Gastrocnemius medialis (tissue), 4 donors: ENCODE measurements around the gene MAP7D2. TPM values are rescaled to one million over a fixed set of nuclear protein-coding genes. Genes with fewer than 3 reads are reported as not detected.

ENCODE experiments used
- ATAC-seq, 2 donors: fragments of 150-250 bp; one replicate each; pipeline ENCODE4 v1.9.1; 2016
- DNase-seq, 2 donors: peaks; one replicate each; pipeline ENCODE4 v3.0.0-alpha.2; 2019
- H3K27ac ChIP-seq, 4 donors: fragments of 200-600 bp; sonication (generic); 1 replicate in 1 of 4; 2 replicates in 3 of 4; pipeline ENCODE4 v1.5.1; 2016 to 2018; ENCODE audit warnings: mild to moderate bottlenecking in 2 of 4, moderate library complexity in 1 of 4
- H3K27me3 ChIP-seq, 3 donors: fragments of 200-600 bp; sonication (generic) in 2 of 3; 1 replicate in 1 of 3; 2 replicates in 2 of 3; pipeline versions ENCODE4 v1.5.1 to v1.6.0; 2016 to 2019; ENCODE audit warnings: mild to moderate bottlenecking in 1 of 3, moderate library complexity in 1 of 3
- H3K36me3 ChIP-seq, 2 donors: fragments of 200-600 bp; sonication (generic) in 1 of 2; one replicate each; pipeline ENCODE4 v1.5.1; 2017 to 2018
- H3K4me1 ChIP-seq, 2 donors: fragments of 200-600 bp; sonication (generic) in 1 of 2; one replicate each; pipeline ENCODE4 v1.5.1; 2016 to 2017; ENCODE audit warnings: mild to moderate bottlenecking in 2 of 2
- H3K4me3 ChIP-seq, 4 donors: fragments of 200-600 bp; sonication (generic) in 3 of 4; 1 replicate in 1 of 4; 2 replicates in 3 of 4; pipeline ENCODE4 v1.5.1; 2016 to 2019; ENCODE audit warnings: mild to moderate bottlenecking in 2 of 4
- H3K9me3 ChIP-seq, 3 donors: fragments of 200-600 bp; sonication (generic) in 2 of 3; 1 replicate in 1 of 3; 2 replicates in 2 of 3; pipeline ENCODE4 v1.5.1; 2016 to 2019
- CTCF ChIP-seq, 5 experiments: fragments of 450-650 bp in 3 of 5; fragments of 200-600 bp in 2 of 5; sonication (generic) in 2 of 5; IDR thresholded peaks in 4 of 5; conservative IDR thresholded peaks in 1 of 5; 1 replicate in 4 of 5; 2 replicates in 1 of 5; pipeline ENCODE4 v1.5.1; 2016 to 2019; ENCODE audit warnings: antibody characterized with exemption in 5 of 5, mild to moderate bottlenecking in 3 of 5, moderate library complexity in 3 of 5
- POLR2A ChIP-seq, 2 donors: fragments of 450-650 bp; IDR thresholded peaks; one replicate each; pipeline ENCODE4 v1.6.1; 2017; ENCODE audit warnings: antibody characterized with exemption in 2 of 2, mild to moderate bottlenecking in 2 of 2, moderate library complexity in 2 of 2
- in situ Hi-C, 4 donors: fragments of 200-750 bp; cut with MboI; loops; one replicate each; pipeline versions ENCODE4 v1.15.0 to v1.8.0; 2017; ENCODE audit warnings: low sequenced_read_pairs in 4 of 4
- intact Hi-C: fragments of 100-400 bp; cut with DNase I; formaldehyde crosslinking; loops from one replicate; pipeline ENCODE4 v1.15.1; 2023; ENCODE audit warnings: low total_unique reads
- total RNA-seq, 4 donors: library from RNA; depleted of rRNA; stranded (reverse); fragments of >200 nt; gene quantifications; one replicate each; pipeline versions ENCODE4 v1.1.0 to v1.2.3, GENCODE V29; 2016

MAP7D2 gene
- total RNA-seq, 4 donors from 2014 or later: 0.13 to 0.51 (median 0.47) TPM; not detected in 1

- in situ Hi-C loops (no loop called here), intact Hi-C loops (no loop called here)
- H3K4me1 ChIP-seq: no peaks in the 10 kb centered on the region
- DNase-seq (no peak), ATAC-seq (no peak)
- no peaks in the 10 kb centered on the region for H3K36me3 ChIP-seq
- no peak overlapping the region for H3K4me3 ChIP-seq
- TF ChIP-seq POLR2A (IDR thresholded peaks at IDR 0.05) (no peak), CTCF (IDR thresholded peaks at IDR 0.05 in 4 of 5, conservative IDR thresholded peaks at IDR 0.05 in 1 of 5) (no peak)
- H3K9me3 ChIP-seq: no peaks in the 10 kb centered on the region
- no peaks in the 10 kb centered on the region for H3K27me3 ChIP-seq
- no peak overlapping the region for H3K27ac ChIP-seq
Observed at GRCh38 chrX:20028588-20028987, 88.1 kb downstream of the MAP7D2 start.

- intact Hi-C loops: no loop called here
- no peaks in the 10 kb centered on the region for H3K4me1 ChIP-seq
- H3K4me3 ChIP-seq: no peak overlapping the region
- no peaks in the 10 kb centered on the region for H3K27me3 ChIP-seq
- DNase-seq (no peak), ATAC-seq (no peak)
- in situ Hi-C loops: no loop called here
- no peaks in the 10 kb centered on the region for H3K36me3 ChIP-seq
- H3K27ac ChIP-seq: no peak overlapping the region
- no peaks in the 10 kb centered on the region for H3K9me3 ChIP-seq
- TF ChIP-seq POLR2A (IDR thresholded peaks at IDR 0.05): no peak
Observed at GRCh38 chrX:20026278-20026677, 90.4 kb downstream of the MAP7D2 start.

DNA sequence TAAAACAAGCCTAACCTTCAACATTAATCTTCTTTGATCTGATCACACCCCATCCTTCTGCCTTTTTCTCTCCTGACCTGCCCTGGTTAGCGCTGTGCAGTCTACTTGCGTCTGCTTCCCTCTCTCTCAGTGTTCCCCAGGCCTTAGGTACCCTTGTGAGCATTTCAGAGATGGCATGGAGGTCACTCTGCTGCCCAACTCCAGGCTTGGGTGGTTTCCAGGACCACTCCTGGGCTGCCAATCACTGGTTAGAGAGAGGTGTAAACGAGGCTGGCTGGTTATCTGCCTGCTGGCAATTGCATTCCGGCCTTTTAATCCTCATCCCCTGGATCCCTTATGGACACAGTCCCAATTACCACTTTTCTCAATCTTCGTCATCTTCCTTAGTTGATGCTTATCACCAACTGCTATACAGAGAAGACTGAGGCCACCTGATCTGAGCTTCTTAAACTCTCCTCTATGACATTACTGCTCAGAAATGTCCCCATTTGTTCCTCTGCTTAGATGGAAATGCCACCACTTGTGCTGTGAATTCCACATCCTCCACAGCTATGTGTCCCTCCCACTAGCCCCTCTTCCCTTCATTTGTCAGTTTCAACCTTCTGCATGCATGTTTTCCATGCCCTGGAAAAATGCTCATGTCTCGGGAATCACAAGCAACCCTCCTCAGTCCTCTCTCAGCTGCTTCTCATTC is 96.9 kb downstream of the MAP7D2 start:
- intact Hi-C loops: no loop called here
- no peaks in the 10 kb centered on the region for H3K9me3 ChIP-seq
- no peaks in the 10 kb centered on the region for H3K4me1 ChIP-seq
- no peaks in the 10 kb centered on the region for H3K36me3 ChIP-seq
- DNase-seq (no peak), ATAC-seq (no peak)
- in situ Hi-C loops: no loop called here
- TF ChIP-seq CTCF (IDR thresholded peaks at IDR 0.05 in 4 of 5, conservative IDR thresholded peaks at IDR 0.05 in 1 of 5): no peak
- TF ChIP-seq POLR2A (IDR thresholded peaks at IDR 0.05): no peak
- no peak overlapping the region for H3K4me3 ChIP-seq
- no peak overlapping the region for H3K27ac ChIP-seq
- no peaks in the 10 kb centered on the region for H3K27me3 ChIP-seq

- no peak for ATAC-seq
- intact Hi-C loops (no loop called here), in situ Hi-C loops (no loop called here)
- TF ChIP-seq POLR2A (IDR thresholded peaks at IDR 0.05) (no peak), CTCF (IDR thresholded peaks at IDR 0.05 in 4 of 5, conservative IDR thresholded peaks at IDR 0.05 in 1 of 5) (no peak)
- Histone ChIP-seq H3K4me1 (no peaks in the 10 kb centered on the region), H3K9me3 (no peaks in the 10 kb centered on the region), H3K36me3 (no peaks in the 10 kb centered on the region), H3K27me3 (no peaks in the 10 kb centered on the region), H3K27ac (no peak overlapping the region), H3K4me3 (no peak overlapping the region)
- no peak for DNase-seq
Observed at GRCh38 chrX:20016616-20016945, 100.1 kb downstream of the MAP7D2 start.

DNA sequence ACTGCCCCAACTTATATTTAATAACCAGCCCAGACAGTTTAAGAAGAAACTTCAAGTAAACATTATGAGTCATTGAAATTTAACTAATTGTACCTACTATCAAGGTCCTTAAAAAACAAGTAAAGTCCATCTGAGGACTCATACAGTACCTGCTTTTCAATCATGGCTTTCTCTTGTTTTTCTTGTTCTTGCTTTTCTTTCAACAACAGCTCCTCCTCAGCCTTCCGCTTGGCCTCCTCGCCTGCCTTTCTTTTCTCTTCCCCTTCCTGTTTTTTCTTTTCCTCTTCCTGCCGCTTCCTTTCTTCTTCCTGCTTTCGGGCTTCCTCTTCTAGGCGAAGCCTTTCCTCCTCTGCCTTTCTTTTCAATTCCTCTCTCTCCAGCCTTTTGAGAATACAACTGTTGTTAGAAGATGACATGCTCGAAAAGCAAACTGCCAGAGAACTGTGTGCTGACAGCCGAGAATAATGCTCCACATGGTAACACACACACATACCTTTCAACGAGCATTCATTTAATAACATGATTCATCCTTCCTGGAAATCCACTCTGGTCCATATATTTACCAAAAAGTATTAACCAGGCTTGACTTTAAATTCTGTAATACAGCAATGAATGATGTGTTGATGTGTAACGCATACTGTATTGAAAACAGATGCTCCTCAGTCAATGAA is 100.6 kb downstream of the MAP7D2 start:
- TF ChIP-seq CTCF (IDR thresholded peaks at IDR 0.05 in 4 of 5, conservative IDR thresholded peaks at IDR 0.05 in 1 of 5): no peak
- TF ChIP-seq POLR2A (IDR thresholded peaks at IDR 0.05): no peak
- DNase-seq (no peak), ATAC-seq (no peak)
- H3K36me3 ChIP-seq: no peaks in the 10 kb centered on the region
- H3K27me3 ChIP-seq: no peaks in the 10 kb centered on the region
- H3K9me3 ChIP-seq: no peaks in the 10 kb centered on the region
- intact Hi-C loops: no loop called here
- in situ Hi-C loops: no loop called here
- no peak overlapping the region for H3K27ac ChIP-seq
- no peak overlapping the region for H3K4me3 ChIP-seq
- H3K4me1 ChIP-seq: no peaks in the 10 kb centered on the region
